Neural cell (in vitro differentiated cells): ENCODE data around the gene ZNF783.

Source experiments
- EP300 ChIP-seq: fragments of 450-650 bp; conservative IDR thresholded peaks from 2 replicates; pipeline ENCODE4 v1.6.1; 2014; ENCODE audit warnings: antibody characterized with exemption, mild to moderate bottlenecking, moderate library complexity; ENCODE audit not compliant: poor library complexity, severe bottlenecking
- EZH2 ChIP-seq: fragments of 200-600, 300-800 bp; shearing (Covaris generic), sonication (generic); IDR thresholded peaks from 2 replicates; pipeline ENCODE4 v1.6.1; 2014; ENCODE audit warnings: antibody characterized with exemption, low read length, borderline replicate concordance, mild to moderate bottlenecking; ENCODE audit not compliant: insufficient read depth, poor library complexity, severe bottlenecking
- MXI1 ChIP-seq: fragments of 450-650 bp; conservative IDR thresholded peaks from 2 replicates; pipeline ENCODE4 v1.6.1; 2014; ENCODE audit warnings: antibody characterized with exemption, mild to moderate bottlenecking; ENCODE audit not compliant: poor library complexity, severe bottlenecking
- POLR2AphosphoS5 ChIP-seq: IDR thresholded peaks from 2 replicates; pipeline ENCODE4 v1.6.1; 2012
- REST ChIP-seq: IDR thresholded peaks from 2 replicates; pipeline ENCODE4 v1.6.1; 2012; ENCODE audit warnings: borderline replicate concordance
- TF ChIP-seq, protein P1 (sequence below): fragments of 450-650 bp; IDR thresholded peaks from 2 replicates; pipeline ENCODE4 v1.5.1; 2014; ENCODE audit warnings: antibody characterized with exemption, mild to moderate bottlenecking, moderate library complexity; ENCODE audit not compliant: poor library complexity, severe bottlenecking

- TF ChIP-seq, protein P1, sequence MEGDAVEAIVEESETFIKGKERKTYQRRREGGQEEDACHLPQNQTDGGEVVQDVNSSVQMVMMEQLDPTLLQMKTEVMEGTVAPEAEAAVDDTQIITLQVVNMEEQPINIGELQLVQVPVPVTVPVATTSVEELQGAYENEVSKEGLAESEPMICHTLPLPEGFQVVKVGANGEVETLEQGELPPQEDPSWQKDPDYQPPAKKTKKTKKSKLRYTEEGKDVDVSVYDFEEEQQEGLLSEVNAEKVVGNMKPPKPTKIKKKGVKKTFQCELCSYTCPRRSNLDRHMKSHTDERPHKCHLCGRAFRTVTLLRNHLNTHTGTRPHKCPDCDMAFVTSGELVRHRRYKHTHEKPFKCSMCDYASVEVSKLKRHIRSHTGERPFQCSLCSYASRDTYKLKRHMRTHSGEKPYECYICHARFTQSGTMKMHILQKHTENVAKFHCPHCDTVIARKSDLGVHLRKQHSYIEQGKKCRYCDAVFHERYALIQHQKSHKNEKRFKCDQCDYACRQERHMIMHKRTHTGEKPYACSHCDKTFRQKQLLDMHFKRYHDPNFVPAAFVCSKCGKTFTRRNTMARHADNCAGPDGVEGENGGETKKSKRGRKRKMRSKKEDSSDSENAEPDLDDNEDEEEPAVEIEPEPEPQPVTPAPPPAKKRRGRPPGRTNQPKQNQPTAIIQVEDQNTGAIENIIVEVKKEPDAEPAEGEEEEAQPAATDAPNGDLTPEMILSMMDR = no peak
- no peak for TF ChIP-seq EZH2
- TF ChIP-seq REST = no peak
- TF ChIP-seq MXI1 = no peak
- TF ChIP-seq POLR2AphosphoS5 = no peak
- TF ChIP-seq EP300 = no peak
Measured at GRCh38 chr7:149291036-149291780, 29.2 kb downstream of the ZNF783 start.
